Hepatocyte (in vitro differentiated cells): ENCODE measurements around the gene STK24.

Experiments
- EZH2 ChIP-seq: fragments of 200-600 bp; sonication (generic); IDR thresholded peaks from 2 replicates; pipeline ENCODE4 v1.6.1; 2016; ENCODE audit warnings: antibody characterized with exemption, mild to moderate bottlenecking, borderline replicate concordance
- EZH2phosphoT487 ChIP-seq: fragments of 200-600 bp; sonication (generic); IDR thresholded peaks from one replicate; pipeline ENCODE4 v1.6.1; 2018; ENCODE audit warnings: antibody characterized with exemption, mild to moderate bottlenecking, low read depth, moderate library complexity; ENCODE audit not compliant: unreplicated experiment, severe bottlenecking
- TF ChIP-seq, protein P1 (sequence below): fragments of 200-600 bp; sonication (generic); IDR thresholded peaks from 2 replicates; pipeline ENCODE4 v1.5.1; 2016; ENCODE audit warnings: antibody characterized with exemption, mild to moderate bottlenecking; ENCODE audit not compliant: poor library complexity

DNA sequence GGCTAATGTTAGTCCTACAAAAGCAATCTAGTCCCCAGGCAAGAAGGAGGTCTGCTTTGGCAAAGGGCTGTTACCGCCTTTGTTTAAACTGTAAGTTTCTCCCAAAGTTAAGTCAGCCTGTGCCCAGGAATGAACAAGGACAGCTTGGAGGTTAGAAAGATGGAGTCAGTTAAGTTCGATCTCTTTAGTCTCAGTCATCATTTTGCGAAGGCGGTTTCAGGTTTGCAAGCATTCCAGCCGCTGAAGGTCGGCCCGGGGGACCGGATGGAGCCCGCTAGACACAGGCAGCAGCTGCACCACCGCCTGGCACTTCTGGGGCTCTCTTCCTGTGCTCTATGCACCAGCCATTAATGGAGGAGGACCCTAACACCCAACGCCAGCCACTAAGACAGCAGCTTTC, 91.3 kb downstream of the STK24 start:
- TF ChIP-seq, protein P1, sequence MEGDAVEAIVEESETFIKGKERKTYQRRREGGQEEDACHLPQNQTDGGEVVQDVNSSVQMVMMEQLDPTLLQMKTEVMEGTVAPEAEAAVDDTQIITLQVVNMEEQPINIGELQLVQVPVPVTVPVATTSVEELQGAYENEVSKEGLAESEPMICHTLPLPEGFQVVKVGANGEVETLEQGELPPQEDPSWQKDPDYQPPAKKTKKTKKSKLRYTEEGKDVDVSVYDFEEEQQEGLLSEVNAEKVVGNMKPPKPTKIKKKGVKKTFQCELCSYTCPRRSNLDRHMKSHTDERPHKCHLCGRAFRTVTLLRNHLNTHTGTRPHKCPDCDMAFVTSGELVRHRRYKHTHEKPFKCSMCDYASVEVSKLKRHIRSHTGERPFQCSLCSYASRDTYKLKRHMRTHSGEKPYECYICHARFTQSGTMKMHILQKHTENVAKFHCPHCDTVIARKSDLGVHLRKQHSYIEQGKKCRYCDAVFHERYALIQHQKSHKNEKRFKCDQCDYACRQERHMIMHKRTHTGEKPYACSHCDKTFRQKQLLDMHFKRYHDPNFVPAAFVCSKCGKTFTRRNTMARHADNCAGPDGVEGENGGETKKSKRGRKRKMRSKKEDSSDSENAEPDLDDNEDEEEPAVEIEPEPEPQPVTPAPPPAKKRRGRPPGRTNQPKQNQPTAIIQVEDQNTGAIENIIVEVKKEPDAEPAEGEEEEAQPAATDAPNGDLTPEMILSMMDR: no peak
- TF ChIP-seq EZH2phosphoT487 (no peak), EZH2 (no peak)
